K562 (cell line): ENCODE results near the gene COL15A1. TPM values are rescaled to one million over a fixed set of nuclear protein-coding genes. Genes with fewer than 3 reads are reported as not detected.

Experiments
- BCOR ChIP-seq: fragments of 450-650 bp; IDR thresholded peaks from 2 replicates; pipeline ENCODE4 v1.6.1; 2016
- CHCHD3 ChIP-seq: fragments of 250-450 bp; sonication (Bioruptor Pico); IDR thresholded peaks from 2 replicates; pipeline ENCODE4 v2.1.2; 2022; ENCODE audit warnings: mild to moderate bottlenecking
- CREM ChIP-seq: IDR thresholded peaks from 2 replicates; pipeline ENCODE4 v1.6.1; 2014; ENCODE audit warnings: antibody characterized with exemption, low read depth
- CTBP1 ChIP-seq: fragments of 450-650 bp; IDR thresholded peaks from 2 replicates; pipeline ENCODE4 v1.6.1; 2016; ENCODE audit warnings: borderline replicate concordance
- FOXK1 ChIP-seq: sonication (generic); formaldehyde crosslinking; IDR thresholded peaks from 2 replicates; pipeline ENCODE4 v1.8.0; 2022; ENCODE audit warnings: missing genetic modification reagents, mild to moderate bottlenecking, borderline replicate concordance
- GABPA ChIP-seq: fragments of 200-800 bp; sonication (Bioruptor generic); conservative IDR thresholded peaks from 2 replicates; pipeline ENCODE4 v1.6.1; 2016; ENCODE audit warnings: low read depth, missing genetic modification characterization, missing compliant biosample characterization
- GABPB1 ChIP-seq: sonication (generic); formaldehyde crosslinking; IDR thresholded peaks from 2 replicates; pipeline ENCODE4 v1.8.0; 2022; ENCODE audit warnings: mild to moderate bottlenecking, missing genetic modification reagents
- HLTF ChIP-seq: fragments of 450-650 bp; IDR thresholded peaks from 2 replicates; pipeline ENCODE4 v1.6.1; 2016
- JUNB ChIP-seq: fragments of 450-650 bp; formaldehyde crosslinking; conservative IDR thresholded peaks from 2 replicates; pipeline ENCODE4 v1.4.0; 2020; ENCODE audit warnings: mild to moderate bottlenecking
- MYNN ChIP-seq, 2 experiments: sonication (generic); formaldehyde crosslinking in 1 of 2; IDR thresholded peaks; 2 replicates each; pipeline versions ENCODE4 v1.5.0 to v1.6.1; 2016 to 2020; ENCODE audit warnings: antibody characterized with exemption in 1 of 2, missing genetic modification reagents in 1 of 2
- PHTF2 ChIP-seq: fragments of 250-450 bp; sonication (Bioruptor Pico); IDR thresholded peaks from 2 replicates; pipeline ENCODE4 v1.5.0; 2021; ENCODE audit warnings: mild to moderate bottlenecking
- RBBP5 ChIP-seq: fragments of 200-600 bp; sonication (generic); IDR thresholded peaks from 2 replicates; pipeline ENCODE4 v1.6.1; 2012; ENCODE audit warnings: borderline replicate concordance, mild to moderate bottlenecking, low read length, control low read depth, inconsistent platforms; ENCODE audit not compliant: insufficient read depth, poor library complexity, severe bottlenecking
- SIRT6 ChIP-seq: IDR thresholded peaks from one replicate; pipeline ENCODE4 v1.6.1; 2012; ENCODE audit warnings: low read depth, mild to moderate bottlenecking, control low read depth, inconsistent platforms, low read length, moderate library complexity
- ZC3H11A ChIP-seq: IDR thresholded peaks from 2 replicates; pipeline ENCODE4 v1.6.1; 2012; ENCODE audit warnings: low read depth, low read length, improper control_type of control experiment
- ZC3H8 ChIP-seq: fragments of 450-650 bp; IDR thresholded peaks from 2 replicates; pipeline ENCODE4 v1.6.1; 2017
- ZNF263 ChIP-seq: sonication (generic); formaldehyde crosslinking; IDR thresholded peaks from 2 replicates; pipeline ENCODE4 v1.8.0; 2022; ENCODE audit warnings: mild to moderate bottlenecking, missing genetic modification reagents, borderline replicate concordance
- ZNF589 ChIP-seq: fragments of 200-800 bp; sonication (Bioruptor generic); IDR thresholded peaks from 2 replicates; pipeline ENCODE4 v1.6.1; 2016; ENCODE audit warnings: low read depth, missing genetic modification characterization, missing compliant biosample characterization
- polyA plus RNA-seq, 8 experiments: library from polyadenylated mRNA; depleted of rRNA in 4 of 8; stranded (reverse) in 5 of 8; unstranded in 3 of 8; fragments of >200 nt; fragmentation: Nextera tagmentation in 2 of 8; fragmentation: Illumina TruSeq in 1 of 8; extraction: Ambion mirVana in 2 of 8; extraction: Trizol in 1 of 8; gene quantifications; 2 replicates each; pipeline versions ENCODE4 v1.2.1 to v1.2.3, GENCODE V29; 2011 to 2014; ENCODE audit warnings: inconsistent platforms in 1 of 8, missing spikeins in 1 of 8
- total RNA-seq, 7 experiments: library from RNA; depleted of rRNA in 6 of 7; stranded (reverse); fragments of >200 nt in 6 of 7; fragmentation: Illumina TruSeq in 2 of 7; extraction: Trizol in 2 of 7; gene quantifications; 2 replicates each; pipeline versions ENCODE4 v1.2.1 to v1.2.3, GENCODE V29; 2011 to 2021; ENCODE audit warnings: low replicate concordance in 1 of 7
- TF ChIP-seq, protein P1 (sequence below): fragments of 250-450 bp; sonication (Bioruptor Pico); IDR thresholded peaks from 2 replicates; pipeline ENCODE4 v1.4.0; 2020; ENCODE audit warnings: mild to moderate bottlenecking, moderate library complexity, borderline replicate concordance
- TF ChIP-seq, protein P2 (sequence below): sonication (generic); formaldehyde crosslinking; IDR thresholded peaks from 2 replicates; pipeline ENCODE4 v1.8.1; 2022; ENCODE audit warnings: missing genetic modification reagents
- TF ChIP-seq, protein P3 (sequence below), 2 experiments: IDR thresholded peaks; 2 replicates each; pipeline ENCODE4 v1.6.1; 2012; ENCODE audit warnings: improper control_type of control experiment in 2 of 2, low read depth in 2 of 2, low read length in 2 of 2, borderline replicate concordance in 1 of 2

COL15A1 gene
- total and polyA plus RNA-seq, 9 of the 15 experiments (the other 6 are each of a cell fraction or from before 2014, with no cell fraction given): 0.46 to 5.1 (median 2.6) TPM

DNA sequence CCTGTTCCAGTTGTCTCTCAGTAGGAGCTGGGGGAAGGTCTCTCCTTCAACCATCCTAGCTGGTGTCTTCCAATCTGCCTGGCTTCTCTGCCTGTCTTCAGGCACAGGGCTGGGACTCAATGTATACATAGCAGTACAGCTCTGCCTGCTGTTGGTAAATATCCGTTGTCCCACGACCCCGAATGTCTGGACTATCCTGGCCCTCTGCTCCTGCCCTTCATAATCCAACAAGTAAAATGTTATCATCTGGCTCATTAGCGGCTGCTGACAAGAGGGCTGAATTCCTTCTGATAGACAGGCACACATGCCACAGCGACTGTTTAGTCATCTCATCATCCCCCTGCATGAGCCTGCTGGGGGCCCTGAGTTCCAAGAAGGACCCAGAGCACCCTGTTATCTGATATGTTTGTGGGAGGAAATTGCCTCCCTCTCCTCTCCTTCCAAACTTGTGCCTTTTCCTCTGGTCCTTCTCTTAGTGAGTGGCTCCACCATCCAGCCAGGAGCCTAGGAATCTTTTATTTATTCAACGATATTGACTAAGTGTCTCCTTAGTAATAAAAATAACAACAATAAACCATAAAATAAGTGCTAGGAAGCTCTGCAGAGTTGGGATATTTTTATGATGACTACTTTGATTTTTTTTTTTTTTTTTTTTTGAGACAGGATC, 131.7 kb downstream of the COL15A1 start (continued):
- TF ChIP-seq MYNN (IDR thresholded peaks at IDR 0.05): peak; percentile 73
- no peak for TF ChIP-seq MYNN (CRISPR knock-in tag; IDR thresholded peaks at IDR 0.05)
- no peak for TF ChIP-seq ZC3H11A
- no peak for TF ChIP-seq CHCHD3
- TF ChIP-seq ZC3H8: no peak
- TF ChIP-seq, protein P1, sequence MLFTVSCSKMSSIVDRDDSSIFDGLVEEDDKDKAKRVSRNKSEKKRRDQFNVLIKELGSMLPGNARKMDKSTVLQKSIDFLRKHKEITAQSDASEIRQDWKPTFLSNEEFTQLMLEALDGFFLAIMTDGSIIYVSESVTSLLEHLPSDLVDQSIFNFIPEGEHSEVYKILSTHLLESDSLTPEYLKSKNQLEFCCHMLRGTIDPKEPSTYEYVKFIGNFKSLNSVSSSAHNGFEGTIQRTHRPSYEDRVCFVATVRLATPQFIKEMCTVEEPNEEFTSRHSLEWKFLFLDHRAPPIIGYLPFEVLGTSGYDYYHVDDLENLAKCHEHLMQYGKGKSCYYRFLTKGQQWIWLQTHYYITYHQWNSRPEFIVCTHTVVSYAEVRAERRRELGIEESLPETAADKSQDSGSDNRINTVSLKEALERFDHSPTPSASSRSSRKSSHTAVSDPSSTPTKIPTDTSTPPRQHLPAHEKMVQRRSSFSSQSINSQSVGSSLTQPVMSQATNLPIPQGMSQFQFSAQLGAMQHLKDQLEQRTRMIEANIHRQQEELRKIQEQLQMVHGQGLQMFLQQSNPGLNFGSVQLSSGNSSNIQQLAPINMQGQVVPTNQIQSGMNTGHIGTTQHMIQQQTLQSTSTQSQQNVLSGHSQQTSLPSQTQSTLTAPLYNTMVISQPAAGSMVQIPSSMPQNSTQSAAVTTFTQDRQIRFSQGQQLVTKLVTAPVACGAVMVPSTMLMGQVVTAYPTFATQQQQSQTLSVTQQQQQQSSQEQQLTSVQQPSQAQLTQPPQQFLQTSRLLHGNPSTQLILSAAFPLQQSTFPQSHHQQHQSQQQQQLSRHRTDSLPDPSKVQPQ (CRISPR knock-in tag): no peak
- no peak for TF ChIP-seq JUNB (CRISPR knock-in tag)
- no peak for TF ChIP-seq GABPB1 (CRISPR knock-in tag)
- TF ChIP-seq, protein P2, sequence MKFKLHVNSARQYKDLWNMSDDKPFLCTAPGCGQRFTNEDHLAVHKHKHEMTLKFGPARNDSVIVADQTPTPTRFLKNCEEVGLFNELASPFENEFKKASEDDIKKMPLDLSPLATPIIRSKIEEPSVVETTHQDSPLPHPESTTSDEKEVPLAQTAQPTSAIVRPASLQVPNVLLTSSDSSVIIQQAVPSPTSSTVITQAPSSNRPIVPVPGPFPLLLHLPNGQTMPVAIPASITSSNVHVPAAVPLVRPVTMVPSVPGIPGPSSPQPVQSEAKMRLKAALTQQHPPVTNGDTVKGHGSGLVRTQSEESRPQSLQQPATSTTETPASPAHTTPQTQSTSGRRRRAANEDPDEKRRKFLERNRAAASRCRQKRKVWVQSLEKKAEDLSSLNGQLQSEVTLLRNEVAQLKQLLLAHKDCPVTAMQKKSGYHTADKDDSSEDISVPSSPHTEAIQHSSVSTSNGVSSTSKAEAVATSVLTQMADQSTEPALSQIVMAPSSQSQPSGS (CRISPR knock-in tag): no peak
- TF ChIP-seq RBBP5: peak; percentile 69
- TF ChIP-seq, protein P3, sequence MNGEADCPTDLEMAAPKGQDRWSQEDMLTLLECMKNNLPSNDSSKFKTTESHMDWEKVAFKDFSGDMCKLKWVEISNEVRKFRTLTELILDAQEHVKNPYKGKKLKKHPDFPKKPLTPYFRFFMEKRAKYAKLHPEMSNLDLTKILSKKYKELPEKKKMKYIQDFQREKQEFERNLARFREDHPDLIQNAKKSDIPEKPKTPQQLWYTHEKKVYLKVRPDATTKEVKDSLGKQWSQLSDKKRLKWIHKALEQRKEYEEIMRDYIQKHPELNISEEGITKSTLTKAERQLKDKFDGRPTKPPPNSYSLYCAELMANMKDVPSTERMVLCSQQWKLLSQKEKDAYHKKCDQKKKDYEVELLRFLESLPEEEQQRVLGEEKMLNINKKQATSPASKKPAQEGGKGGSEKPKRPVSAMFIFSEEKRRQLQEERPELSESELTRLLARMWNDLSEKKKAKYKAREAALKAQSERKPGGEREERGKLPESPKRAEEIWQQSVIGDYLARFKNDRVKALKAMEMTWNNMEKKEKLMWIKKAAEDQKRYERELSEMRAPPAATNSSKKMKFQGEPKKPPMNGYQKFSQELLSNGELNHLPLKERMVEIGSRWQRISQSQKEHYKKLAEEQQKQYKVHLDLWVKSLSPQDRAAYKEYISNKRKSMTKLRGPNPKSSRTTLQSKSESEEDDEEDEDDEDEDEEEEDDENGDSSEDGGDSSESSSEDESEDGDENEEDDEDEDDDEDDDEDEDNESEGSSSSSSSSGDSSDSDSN (IDR thresholded peaks at IDR 0.05; ENCODE audit: borderline replicate concordance in 1 of 2, low read depth in 2 of 2, low read length in 2 of 2): peak in 1 of 2 experiments; percentile 91; a peak in 2 of 4 replicates
- TF ChIP-seq ZNF263: no peak
- no peak for TF ChIP-seq SIRT6
- TF ChIP-seq BCOR: no peak; the same call in 1 of the 2 replicates
- TF ChIP-seq CREM: peak; percentile 58
- TF ChIP-seq ZNF589 (CRISPR knock-in tag): peak; percentile 80; the same call in 1 of the 2 replicates
- TF ChIP-seq HLTF: 0 out of 2 replicates have a peak, but pooled peaks have one; percentile 38
- peak; percentile 96 for TF ChIP-seq CTBP1
- 0 out of 2 replicates have a peak, but pooled peaks have one; percentile 13 for TF ChIP-seq FOXK1 (CRISPR knock-in tag)
- TF ChIP-seq PHTF2 (CRISPR knock-in tag): no peak
- peak; percentile 24; the same call in 1 of the 2 replicates for TF ChIP-seq GABPA (tag)
